ENCODE measurements around the gene CDK11B. TPM values are rescaled to one million over a fixed set of nuclear protein-coding genes. Genes with fewer than 3 reads are reported as not detected.

CDK11B gene
- total and polyA plus RNA-seq, 2 donors (not counting 1 experiment from before 2014, with no cell fraction given), result 14.1 to 36.3 TPM

- CTCF ChIA-PET, result interaction anchor here (1.0 to 2.9 kb wide), 2 partner anchors 9 to 14 kb away, joined by 3 to 13 read pairs; no protein-coding TSS in a partner anchor
- intact Hi-C loops (cut with micrococcal nuclease), result loop anchor here (1.0 to 2.0 kb wide), 7 partner anchors 15 to 304 kb away; partner anchors contain the start of genes ATAD3A, AURKAIP1, CCNL2 and GNB1
- POLR2A ChIA-PET, result interaction anchor here (0.6 to 2.0 kb wide), 7 partner anchors 8 to 293 kb away, joined by 3 to 19 read pairs (median 5); no protein-coding TSS in a partner anchor
- Mint-ChIP-seq H3K27ac (peak within 1 kb of the TSS; percentile 92), H3K4me1 (peaks cover 26% of the 10 kb centered on the region), H3K9me3 (ENCODE audit: insufficient read depth) (no peaks in the 10 kb centered on the region), H3K4me3 (peak within 1 kb of the TSS; percentile 89), H3K27me3 (no peaks in the 10 kb centered on the region)
- Histone ChIP-seq H3K9me3 (ENCODE audit: control extremely low read depth in 1 of 3, control insufficient read depth in 2 of 3, insufficient read depth in 1 of 3, low read length in 2 of 3) (no peaks in the 10 kb centered on the region), H2AFZ (ENCODE audit: insufficient read depth, low read depth, low read length, poor library complexity, severe bottlenecking) (peak within 1 kb of the TSS; percentile 79), H3K4me1 (ENCODE audit: control insufficient read depth in 2 of 2, insufficient read depth in 2 of 2, low read length in 2 of 2) (peaks cover 20% of the 10 kb centered on the region in 2 donors), H3K9ac (ENCODE audit: low read length) (peak within 1 kb of the TSS; percentile 100), H4K20me1 (ENCODE audit: control insufficient read depth, insufficient read depth, low read length, poor library complexity, severe bottlenecking) (peaks cover 20% of the 10 kb centered on the region), H3K27ac (ENCODE audit: low read length in 2 of 2) (peak within 1 kb of the TSS; percentile 100), H3K4me3 (ENCODE audit: control extremely low read depth in 1 of 5, extremely low read depth in 1 of 5, insufficient read depth in 1 of 5, low read depth in 2 of 5, low read length in 4 of 5) (peak within 1 kb of the TSS; percentile 36 to 98 (median 97)), H3K79me2 (ENCODE audit: control insufficient read depth, insufficient read depth, low read length) (peaks cover 33% of the 10 kb centered on the region), H3K27me3 (replicated peaks in 1 of 4; ENCODE audit: control extremely low read depth in 1 of 4, control insufficient read depth in 3 of 4, insufficient read depth in 4 of 4, low read length in 3 of 4) (no peaks in the 10 kb centered on the region), H3K36me3 (replicated peaks in 1 of 2; ENCODE audit: control extremely low read depth in 1 of 2, control insufficient read depth in 1 of 2, extremely low read depth in 1 of 2, insufficient read depth in 2 of 2, low read length in 1 of 2) (peaks cover 0 to 5% of the 10 kb centered on the region in 2 experiments), H3K4me2 (replicated peaks; ENCODE audit: low read depth, low read length, poor library complexity, severe bottlenecking) (peak within 1 kb of the TSS; percentile 98)
- peak; percentile 98 for DNase-seq
- under 1% methylated on average over 107 of the region's 107 CpGs for WGBS (ENCODE audit: insufficient coverage)
- TF ChIP-seq CTCF (IDR thresholded peaks at IDR 0.05), result no peak
- TF ChIP-seq EZH2 (IDR thresholded peaks at IDR 0.05; ENCODE audit: borderline replicate concordance, insufficient read depth, low read depth, low read length, poor library complexity, severe bottlenecking), result no peak
- ATAC-seq (ENCODE audit: low read depth), result peak; percentile 90
These were observed 43.4 kb downstream of the CDK11B start, which contains the start of gene MIB2 for GRCh38 chr1:1615256-1616044. Gene MIB2, plus strand, starts transcription at chr1:1615500. Its CDS starts 7,953 bp downstream, at chr1:1623453.

All from B cell (primary cell).